ENCODE data around the gene TP53TG5.

Gene TP53TG5

DNA sequence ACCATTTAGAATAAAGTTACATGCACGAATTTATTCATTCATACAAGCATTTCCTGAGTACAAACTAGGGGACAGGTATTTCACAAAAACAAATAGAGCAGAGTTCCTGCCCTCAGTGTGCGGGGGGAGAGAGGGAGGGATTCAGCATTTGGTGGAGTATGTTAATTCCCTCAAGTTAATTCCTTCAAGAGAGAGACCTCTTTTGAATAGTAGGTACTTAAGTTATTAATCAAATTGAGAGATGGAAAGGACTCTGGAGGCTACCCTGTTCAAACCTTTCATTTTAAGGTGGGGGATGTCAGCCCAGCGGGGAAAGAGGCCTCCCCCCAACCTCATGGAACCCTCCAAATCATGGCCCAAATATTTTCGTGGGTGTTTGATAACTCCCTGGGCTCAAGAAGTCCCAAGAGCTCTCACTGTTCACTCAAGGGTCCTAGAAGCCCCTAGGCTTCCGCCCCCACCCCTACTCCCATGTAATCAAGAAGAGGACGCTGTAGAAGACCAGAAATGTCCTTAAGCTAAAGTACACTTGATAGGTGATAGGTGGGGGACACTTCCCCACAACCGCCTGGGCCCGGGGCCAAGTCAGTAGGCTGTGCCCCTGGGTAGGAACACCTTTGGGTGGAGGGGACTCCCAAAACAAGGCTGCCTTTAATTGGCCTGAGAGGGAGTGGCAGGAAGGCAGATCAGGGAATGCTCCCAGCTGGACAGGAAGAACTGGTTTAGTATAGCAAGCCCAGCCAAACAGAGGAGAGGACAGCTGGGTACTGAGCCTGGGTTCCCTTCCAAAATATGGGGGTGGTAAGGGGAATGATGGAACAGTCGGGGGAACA is 32.8 kb downstream of the TP53TG5 start:
- DNase-seq = no peak

DNA sequence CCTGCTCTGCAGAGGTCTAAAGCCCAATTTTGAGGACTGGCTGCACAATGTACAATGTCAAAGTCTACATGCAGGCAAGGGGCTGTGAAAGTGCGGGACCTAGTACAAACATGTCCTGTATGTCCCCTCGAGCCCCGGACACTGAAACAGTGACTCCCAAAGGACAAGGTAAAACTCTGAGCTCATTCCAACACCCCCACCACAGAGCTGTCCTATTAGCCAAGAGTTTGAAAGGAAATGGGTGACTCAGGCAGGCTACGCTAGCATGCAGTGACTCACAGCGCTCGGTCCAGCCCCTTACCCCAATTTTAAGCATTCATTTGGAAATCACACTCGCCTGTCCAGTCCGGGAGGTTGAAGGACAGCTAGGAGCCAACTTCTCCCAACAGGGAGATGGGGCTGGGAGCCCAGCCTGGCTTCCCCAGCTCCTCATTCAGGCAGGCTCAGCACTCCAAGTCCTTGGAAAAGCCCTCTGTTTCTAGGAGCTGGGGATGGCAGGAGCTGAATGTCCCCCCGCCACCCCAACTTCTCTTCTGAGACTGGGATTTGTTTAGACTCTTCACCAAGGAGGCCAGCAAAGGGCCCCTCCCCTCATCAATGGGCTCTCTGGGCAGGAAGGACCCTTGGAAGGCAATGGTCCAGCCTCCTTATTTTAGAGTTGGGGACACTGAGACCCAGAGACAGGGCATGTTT is 33.8 kb downstream of the TP53TG5 start:
- peak; percentile 82 for DNase-seq

DNA sequence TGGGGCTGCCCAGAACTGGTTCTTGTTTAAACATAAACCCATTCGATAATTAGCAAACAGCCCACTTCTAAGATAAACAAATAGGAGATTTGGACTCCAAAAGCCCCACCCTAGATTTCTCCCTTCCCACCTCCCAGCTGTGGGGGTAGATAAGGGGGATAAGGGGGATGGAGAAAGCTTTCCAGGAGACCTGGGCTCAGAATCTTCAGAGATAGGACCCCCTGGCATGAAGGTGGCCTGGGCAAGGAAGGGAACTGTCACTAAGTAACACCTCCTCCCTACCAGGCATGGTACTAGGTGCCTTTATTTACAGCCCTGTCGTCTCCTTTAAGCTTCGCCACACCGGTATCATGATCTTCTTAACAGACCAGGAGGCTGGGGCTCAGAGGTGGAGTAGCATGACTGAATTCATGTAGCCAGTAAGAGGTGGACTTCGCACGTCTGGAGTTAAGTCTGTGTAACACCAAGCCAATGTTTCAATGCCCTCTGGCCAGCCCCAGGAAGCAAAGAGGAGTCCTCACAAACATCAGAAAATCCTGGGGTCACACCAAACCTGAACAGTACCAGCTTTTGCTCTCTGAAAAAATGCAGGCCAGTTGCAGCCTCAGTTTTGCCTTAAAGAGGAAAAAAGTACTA is 34.5 kb downstream of the TP53TG5 start:
- no peak for DNase-seq

DNA sequence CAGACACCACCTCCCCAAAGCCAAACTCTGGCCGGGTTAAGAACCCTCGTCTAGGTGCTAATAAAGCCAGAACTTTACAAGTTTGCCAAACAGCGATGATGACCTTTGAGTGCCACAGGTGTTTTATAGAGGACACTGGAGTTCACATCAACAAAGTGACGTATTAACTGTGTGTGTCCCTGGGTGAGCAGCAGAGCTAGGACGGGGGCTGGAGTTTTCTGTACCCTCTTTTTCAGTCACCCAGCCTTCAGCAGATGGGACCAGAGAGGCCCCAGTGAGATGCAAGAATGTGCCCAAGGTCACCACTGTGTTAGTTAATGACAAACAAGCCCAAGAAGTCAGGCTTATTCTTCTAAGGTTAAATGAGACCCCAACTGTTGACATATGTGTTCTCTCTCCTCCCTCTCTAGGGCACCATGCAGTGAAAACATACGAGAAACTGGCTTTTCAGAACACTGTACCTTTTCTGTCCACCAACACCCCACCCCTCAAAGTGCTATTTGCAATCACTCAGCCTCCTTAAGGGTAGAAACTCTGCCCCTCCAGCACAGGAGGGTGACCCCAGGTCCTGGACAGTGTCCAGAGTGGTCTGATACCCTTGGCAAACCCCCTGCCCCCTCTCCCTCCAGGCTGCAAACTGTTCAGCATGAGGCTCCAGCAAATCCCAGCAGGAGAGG is 35.1 kb downstream of the TP53TG5 start:
- no peak for DNase-seq

DNA sequence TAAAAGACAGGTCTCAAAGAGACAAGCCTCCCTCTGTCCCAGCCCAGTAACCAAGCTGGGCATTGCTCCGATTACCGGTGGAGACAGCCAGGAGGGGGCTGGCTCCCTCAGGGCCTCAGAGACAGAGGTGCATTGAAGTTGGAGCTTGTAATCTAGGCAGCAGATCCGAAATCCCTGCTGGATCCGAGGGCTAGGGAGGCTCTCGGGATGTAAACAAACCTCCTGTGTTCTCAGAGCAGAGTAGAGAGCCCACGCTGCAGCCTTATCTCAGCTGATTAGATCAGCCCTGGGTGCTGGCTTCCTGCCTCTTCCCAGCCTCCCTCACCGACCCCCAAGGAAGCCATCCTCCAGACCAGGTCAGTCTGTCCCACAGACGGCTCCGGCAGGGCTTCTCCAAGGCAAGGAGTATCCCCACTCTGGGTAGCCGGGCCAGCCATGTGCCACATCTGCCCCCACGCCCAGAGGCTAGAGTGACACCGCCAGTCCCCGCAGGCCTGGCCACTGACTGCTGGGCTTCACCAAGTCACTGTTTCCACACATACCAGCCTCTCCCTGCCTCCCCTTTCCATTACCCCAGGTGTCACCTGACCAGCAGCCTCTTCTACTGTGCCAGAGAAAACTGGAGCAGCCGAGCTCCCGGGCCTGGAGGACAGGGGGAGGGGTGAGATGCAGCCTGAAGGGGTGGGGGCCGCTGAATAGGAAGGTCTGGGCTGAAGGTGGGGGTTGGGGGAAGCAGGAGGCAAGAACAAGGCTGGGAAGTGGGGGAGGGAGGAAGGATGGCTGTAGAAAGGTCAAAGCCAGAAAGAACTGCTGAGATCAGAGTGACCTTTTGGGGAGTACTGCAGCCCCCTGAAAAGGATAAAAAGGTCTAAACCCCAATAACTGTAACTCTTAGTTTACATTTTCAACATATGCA is 35.9 kb downstream of the TP53TG5 start:
- DNase-seq = no peak

DNA sequence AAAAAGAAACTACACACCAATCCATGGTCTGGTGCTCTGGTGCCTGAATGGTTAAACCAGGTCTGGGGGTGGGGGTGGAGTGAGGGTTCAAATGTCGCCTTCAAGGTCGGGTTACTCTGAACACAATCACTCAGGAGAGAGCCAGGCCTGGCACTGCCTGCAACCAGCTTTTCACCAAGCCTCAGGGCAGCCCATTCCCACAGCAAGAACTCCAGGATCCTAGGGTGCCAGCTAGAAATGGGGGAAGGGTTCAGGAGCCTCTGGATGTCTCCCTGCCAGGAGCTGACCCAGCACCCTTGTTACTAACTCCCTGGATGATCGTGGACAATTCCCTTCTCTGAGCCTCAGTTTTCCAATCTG is 36.6 kb downstream of the TP53TG5 start:
- no peak for DNase-seq

DNA sequence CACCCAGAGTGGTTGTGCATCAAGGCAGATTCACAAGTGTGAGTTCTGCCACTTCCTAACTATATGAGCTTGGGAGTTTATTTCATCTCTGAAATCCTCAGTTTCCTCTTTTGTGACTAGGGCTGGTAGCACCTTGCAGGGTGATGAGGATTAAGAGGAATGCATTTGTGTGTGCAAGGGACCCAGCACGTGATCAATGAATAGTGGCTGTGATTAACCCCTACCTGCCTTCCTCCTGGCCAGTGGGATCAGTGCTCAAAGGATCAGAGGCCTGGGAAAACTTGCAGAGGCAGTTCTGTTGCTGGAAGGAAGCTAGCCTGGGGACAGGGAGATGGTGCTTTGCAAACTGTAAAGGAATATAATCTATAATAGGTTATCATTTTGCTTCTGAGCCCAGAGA is 37.2 kb downstream of the TP53TG5 start:
- no peak for DNase-seq

DNA sequence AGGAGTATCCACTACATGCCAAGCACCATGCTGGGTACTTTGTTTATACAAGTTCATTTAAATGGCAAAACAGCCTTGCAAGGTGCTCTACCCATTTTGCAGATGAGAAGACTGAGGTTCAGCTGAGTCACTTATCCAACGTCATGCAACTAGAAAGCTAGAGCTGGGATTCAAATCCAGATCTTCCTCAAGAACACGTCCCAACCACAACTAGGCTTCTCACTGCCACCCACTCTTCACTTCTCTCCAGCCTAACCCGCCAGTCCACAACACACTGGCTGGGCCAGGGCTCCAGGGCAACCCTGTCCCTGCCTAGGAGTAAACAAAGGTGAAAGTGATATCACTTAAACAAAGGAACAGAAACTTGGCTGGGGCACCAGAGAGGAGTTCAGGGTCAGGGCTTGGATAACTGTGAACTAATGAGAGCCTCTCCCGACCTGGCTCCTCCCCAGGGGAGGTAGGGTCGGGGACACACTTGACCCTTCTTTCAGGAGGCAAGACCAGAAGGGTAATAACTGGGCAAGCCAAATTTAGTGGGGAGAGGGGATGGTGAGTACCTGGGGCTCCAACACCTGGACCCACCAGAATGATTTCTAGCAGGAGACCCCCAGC is 37.8 kb downstream of the TP53TG5 start:
- no peak for DNase-seq

DNA sequence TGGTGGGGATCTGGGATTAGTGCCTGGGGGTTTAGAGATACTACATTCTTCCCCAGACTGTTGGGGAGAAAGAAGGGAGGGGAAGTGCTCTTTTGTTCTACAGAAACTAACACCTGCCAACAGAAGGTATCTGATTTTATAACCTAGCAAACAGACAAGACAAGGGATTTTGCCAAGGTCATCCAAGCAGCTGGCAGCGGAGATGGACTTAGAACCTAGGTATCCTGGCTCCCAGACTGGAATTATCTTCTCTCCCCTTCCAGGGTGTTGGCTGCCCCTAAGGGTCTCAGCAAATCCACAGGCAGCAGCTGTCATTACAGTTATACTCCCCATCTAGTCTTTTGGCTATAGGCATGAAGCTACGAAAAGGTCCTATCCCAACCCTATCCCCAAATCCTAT is 38.3 kb downstream of the TP53TG5 start:
- DNase-seq = no peak

DNA sequence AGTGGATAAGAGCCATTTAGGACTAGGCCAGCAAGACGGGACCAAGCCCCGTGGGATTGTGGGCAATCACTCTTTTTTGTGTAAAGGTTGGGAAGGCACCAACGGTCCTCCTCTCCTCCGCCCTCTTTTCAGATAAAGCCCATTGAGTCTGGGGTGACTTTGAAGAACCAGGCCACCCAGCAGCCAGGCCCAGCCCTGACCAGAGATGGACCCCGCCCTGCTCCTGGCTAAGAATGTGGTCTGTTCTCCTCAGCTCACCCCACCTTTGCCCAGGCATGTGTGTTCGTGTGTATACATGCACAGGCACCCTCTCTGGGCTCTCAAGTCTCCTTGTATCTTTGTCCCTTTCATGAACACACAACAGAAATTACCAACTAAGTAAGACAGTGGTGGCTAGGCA is 39.0 kb downstream of the TP53TG5 start:
- no peak for DNase-seq

DNA sequence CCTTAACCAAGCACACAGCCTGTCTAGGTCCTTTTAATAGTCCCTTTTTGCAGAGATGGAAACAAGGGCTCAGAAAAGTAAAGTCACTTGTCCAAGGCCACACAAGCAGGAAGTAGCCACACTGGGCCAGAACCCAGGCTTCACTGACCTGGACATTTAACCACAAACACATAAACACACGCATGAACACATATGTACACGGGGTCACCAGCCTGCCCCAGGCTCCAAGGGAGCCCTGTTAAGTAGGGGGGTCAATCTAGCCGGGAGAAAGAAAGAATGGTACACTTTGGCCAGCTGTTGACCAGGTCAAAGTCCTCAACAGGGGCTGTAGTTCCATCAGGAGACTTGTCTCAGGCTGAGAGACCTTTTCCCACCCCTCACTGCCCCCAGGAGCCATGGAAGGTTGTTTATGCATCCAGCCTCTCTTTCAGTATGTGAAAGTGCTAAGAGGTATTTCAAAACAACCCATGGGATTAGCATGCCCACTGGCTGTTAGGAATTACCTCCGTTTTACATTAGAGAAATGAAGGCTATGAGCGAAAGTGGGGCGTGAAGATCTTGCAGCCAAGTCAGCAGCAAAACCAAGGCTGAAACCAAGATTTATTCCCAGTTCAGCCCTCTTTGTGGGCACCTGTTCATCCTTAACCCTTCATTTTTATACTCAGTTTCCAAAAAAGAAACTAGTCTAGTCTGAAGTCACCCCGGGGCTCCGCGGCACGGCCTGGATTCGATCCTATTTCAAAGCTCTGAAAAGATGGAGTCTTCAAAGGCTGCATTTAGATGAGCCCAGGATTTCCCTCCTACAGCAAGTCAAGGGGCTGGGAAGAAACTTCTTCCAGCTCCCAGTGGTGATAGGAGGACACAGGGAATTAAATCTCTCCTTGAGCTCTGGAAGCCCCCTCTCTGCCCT is 39.7 kb downstream of the TP53TG5 start:
- DNase-seq = no peak

DNA sequence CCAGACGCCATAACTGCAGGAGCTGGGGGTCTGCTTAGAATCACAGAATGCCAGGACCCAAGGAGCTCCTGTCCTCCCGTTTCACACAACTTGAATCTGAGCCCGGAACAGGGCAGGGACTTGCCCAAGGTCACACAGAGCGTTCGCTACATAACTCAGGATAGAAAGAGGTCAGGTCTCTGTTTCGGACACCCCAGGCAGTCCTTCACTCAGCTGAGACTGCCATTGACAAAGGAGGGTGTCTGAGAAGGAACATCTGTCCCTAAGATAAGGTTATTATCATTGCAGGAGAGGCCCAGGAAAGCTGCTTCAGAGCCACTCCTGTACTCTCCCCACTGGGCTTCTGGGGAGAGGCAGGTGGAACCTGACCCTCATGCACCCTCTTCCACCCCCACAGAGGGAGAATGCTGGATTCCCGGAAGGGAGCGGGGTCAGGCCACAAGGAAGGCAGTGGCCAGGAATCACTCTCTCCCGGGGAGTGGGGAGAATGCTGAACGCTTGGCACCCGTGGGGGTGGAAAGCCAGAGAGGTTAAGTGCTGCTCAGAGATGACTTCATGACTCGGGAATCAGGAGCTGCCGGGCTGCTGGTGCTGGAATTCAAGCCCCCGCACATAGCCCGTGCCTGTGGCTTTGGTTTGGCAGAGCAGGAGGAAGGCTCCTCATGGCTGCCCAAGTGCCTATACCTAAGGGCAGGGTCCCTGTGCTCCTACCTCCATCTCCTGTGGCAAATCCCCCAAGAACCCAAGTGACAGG is 40.6 kb downstream of the TP53TG5 start:
- DNase-seq = no peak

DNA sequence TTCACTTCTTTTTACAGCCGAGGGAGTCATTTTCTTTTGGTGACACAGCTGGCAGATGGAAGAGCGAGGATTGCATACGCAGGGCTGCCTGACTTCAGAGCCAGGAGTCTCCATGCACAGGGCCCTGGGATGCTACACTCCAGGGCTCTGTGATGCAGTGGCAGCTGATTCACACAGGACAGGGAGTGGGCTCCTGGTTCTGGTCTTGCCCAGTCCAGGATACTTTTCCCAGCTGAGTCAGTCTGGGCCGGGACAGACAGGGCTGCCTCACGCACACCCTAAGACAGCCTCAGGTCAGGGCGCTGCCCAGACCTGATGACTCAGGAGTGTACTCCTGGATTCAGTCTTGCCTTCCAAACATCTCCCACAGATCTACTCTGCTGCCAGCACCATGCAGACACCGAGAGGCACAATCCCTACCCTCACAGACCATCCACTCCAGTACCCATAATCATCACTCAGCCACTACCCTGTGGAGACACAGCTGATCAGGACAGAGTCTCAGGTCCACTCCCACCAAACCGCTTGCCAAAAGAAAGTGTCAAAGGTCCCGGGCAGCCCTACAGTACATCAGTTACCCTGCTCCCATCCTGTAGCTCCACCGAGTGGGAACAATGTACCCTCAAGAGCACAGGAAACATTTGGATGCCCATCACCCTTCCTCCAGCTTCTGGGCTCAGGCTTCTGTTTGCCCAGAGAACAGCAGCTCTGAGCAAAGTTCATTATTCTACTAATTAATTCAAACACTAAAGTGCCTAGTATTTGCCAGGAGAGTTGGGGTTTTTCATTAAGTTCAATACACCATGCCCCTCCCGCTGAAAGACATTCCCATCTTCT is 41.4 kb downstream of the TP53TG5 start:
- DNase-seq = no peak

DNA sequence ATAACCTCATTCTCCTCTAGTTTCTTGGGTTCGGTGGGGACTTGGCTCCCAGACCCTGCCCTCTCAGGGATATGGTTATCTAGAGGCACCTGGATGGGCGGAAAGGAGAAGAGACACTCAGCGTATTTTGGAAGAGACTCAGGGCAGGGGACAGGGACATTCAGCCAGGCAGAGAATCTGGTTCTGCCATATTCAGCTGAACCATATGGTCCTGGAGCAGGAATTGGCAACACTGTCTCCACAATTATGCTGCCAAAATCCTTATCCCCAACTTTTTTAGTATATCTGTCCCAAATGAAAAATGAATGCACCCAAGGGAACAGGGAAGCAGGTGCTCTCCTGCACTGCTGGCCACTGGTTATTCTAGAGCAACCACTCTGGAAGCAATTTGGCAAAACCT is 47.6 kb downstream of the TP53TG5 start:
- no peak for DNase-seq

DNA sequence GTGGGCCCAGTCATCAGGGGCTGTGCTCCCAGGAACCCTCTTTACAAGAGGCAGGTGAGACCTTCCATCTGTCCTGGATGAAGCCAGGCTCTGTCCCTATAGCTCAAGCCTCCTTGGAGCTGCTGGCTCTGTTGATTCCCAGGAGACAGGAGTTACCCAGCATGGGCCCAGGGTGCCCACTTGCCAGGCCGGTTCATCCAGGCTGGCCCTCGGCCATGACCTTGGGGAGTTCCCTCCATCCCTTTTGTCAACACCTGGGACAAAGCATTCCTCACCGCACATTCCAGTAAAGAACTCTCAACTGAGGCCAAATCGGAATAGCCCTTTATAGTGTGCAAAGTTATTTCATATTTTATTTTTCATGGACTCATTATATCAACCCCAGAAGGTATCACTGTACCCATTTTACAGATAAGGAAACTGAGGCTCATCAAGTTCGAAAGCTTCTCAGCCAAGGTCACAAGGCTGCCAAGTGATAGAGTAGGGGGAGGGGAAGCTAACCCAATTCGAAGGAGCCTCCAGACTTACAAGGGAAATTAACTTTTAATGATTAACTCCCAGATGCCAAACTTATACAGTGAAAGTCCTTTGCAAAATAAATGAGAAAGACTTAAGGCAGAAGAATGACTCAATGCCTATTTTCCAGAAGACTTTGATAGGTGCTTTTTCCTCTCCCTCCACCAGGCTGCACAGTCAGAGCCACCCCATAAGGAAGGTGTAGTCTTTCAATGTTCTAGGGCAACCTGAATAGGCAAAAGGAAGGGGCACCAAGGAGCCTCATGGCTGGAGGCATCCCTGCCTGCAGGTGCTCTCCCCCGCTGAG is 48.4 kb downstream of the TP53TG5 start:
- DNase-seq = no peak

DNA sequence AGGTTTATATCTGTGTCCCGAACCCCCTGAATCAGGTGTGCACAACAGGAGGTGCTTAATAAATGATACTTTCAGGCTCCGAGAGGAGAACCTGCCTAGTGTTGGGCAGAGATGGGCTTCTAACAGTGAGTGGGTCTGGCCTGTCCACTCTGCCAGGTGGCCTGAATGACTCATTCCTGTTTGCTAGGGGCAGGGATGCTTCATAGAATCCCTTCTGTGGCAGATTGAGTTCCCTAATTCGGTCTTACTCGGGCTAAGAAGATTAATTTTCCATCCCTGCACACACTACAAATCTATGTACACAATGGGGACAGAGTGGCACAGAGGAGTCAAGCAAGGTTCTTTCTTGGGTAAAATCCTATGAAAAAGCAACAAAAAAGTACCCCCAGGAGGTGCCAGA is 49.7 kb downstream of the TP53TG5 start:
- no peak for DNase-seq

DNA sequence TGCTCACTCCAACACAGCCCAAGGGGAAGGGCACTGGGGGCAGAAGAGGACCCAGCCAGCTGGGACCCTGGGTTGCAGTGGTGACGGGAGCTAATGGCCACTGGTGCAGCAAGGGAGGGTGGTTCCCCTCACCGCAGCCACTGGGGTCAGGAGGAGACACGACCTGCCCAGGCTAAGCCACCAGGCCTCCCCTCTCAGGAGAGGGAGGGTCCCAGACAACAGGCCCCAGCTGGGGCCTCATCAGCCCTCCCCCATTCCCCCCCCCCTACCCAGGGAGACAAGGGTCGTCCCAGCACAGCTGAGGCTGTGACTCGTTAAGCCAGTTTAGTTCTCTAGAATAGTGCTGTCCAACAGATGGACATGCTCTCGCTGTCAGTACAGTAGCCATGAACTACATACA is 52.8 kb downstream of the TP53TG5 start:
- no peak for DNase-seq

DNA sequence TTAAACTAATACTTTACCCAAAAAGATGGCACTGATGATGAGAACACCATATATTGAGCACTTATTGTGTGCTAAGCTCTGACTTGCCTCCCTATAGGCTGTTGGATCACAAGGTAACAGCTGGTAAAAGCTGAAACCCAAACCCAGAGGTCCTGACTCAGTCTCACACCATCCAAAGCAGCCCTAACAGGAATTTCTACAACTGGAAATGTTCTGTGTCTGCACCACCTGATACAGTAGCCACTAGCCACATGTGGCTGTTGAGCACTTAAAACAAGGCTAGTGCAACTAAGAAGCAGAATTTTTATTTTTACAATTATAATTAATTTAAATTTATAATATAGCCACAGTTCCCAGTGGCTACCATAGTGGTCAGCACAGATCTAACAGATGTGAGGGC is 54.4 kb downstream of the TP53TG5 start:
- DNase-seq = peak; percentile 9 to 44

All from inflammatory macrophage treated with lipopolysaccharide for 1 hour (primary cell).